Measurements from ENCODE around the gene BEST1.
"Not testable (repeated sequence)": the region's sequence is repeated elsewhere in the genome, so short reads cannot be mapped to it uniquely, and the experiment has no call there.

Gene BEST1

DNA sequence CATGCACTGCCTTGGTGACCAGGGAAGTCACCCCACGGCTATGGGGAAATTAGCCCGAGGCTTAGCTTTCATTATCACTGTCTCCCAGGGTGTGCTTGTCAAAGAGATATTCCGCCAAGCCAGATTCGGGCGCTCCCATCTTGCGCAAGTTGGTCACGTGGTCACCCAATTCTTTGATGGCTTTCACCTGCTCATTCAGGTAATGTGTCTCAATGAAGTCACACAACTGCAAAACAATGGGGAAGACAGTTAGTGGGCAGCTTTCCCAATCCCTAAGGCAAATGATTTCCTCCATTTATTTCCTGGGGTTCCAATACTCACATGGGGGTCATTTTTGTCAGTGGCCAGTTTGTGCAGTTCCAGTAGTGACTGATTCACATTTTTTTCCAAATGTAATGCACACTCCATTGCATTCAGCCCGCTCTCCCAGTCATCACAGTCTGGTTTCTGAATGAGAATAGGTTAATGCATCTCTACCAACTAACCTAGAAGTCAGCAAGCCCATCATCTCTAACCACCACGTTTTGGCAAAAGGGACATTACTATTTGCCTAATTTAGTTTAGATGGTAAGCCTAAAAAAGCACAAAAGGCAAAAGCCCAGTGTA lies 14.6 kb downstream of the BEST1 start:
- DNase-seq, result not testable (repeated sequence)

GRCh38 chr11:61966734-61967115 lies 16.6 kb downstream of the BEST1 start:
- DNase-seq, result no peak

DNA sequence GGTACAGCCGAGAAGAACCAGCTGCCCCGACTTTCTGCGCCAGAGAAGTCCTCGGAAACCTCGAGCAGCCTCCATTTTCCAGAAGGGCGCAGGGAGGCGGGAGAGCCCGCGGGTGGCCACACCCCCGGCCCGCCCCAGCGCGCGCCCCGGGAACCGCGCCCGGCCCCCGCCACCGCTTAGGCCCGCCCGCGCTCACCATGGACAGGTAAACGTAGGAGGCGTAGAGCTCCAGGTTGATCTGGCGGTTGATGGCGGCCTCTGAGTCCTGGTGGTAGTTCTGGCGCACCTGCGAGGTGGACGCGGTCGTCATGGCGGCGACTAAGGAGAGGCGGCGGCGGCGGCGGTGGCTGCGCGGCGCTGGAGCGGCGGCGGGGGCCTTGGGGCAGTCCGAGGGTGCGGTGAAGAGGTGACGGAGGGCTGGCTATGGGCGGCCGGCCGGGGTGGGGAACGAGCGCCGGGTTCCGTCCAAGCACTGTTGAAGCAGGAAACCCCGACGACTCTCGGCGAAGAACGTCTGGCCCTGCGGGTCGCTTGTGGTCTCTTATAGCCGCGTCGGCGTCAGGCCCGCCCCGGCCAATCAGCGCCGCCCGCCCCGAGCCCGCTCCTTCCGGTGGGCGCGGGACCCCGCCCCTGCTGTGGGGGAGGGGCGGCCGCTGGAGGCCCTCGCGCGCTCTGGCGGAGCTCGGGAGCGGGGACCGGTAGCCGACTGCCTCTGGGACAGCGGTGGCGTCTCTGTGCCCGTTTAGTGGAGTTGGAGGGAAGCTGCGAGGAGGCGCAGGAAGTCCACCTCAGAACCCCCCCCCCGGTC lies 17.2 kb downstream of the BEST1 start, which contains the start of gene FTH1:
FTH1 (minus strand) TSS at position 519 of the 808 bp plus-strand sequence; CDS start at position 310, 209 bp downstream.
- DNase-seq, result peak; percentile 87

DNA sequence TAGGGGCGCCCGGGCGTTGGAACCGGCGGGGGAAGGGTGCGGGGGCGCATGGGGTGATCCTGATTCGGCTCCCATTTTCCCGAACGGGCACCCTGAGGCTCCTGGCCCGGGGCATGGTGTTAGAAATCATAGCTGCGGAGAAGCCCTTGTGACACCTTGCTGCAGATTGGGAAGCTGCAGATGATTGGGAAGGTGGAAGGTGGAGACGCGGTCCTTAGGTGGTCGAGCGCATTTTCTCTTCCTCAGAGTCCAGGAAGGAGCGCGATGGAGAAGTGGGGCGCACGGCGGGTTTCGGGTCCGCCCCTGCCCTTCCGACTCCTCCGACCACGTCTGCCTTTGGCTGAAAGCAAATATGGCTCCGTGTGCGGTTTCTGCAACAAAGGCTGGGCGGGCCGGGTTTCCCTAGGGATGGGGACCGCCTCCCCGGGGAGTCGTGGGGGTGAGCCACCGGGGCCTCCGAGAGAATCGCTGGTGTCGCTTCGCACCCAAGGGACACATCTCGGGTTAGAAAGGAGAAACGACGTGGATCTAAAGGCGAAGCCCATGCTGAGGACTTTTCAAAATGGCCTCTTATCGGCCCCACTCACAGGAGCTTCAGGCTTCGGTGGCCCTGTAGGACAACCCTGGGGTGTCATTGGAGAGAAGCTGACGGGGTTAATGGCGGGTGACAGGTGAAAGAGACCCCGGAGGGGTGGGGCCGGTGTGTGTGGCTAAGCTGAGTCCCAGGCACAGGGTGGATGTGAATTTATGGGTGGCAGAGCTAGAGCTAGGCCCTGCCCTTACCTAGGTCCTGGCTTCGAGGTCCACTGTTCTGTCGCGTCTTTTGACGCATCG lies 18.0 kb downstream of the BEST1 start:
- peak; percentile 59 for DNase-seq

GRCh38 chr11:61968758-61969390 lies 18.7 kb downstream of the BEST1 start:
- no peak for DNase-seq

GRCh38 chr11:61969391-61969758 lies 19.2 kb downstream of the BEST1 start:
- DNase-seq, result no peak

DNA sequence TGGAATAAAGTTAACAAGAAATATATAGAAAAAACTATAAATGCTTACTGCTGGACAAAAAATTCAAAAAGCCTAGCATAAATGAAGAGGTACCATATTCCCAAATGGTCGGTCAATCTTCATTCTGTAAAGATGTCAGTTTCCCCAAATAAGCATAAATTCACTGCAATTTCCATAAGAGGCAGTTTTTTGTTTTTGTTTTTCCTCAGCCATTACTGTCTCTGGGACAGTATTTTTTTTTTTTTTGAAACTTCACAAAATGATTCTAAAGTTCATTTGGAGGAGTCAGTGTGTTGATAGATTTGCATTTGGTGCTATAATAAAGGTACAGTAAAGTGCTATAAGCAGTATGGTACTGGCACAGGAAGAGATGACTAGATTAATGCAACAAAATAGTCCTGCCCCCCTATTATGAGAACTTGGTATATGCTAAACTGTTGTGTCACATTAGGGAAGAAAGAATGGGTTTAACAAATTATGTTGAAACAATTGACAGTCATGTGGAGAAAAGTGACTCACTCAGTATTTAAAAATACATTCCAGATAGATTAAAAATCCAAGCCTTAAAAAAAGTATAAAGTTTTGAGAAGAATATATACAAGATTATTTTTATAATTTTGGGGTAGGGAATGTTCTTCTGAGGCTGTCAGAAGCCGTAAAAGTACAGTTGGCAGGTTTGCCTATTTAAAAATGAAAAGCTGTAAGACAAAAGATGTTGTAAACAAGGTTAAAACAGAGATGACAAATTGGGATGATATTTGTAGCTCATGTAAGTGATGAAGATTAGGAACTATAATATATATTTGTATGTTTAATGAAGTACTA lies 19.9 kb downstream of the BEST1 start:
- DNase-seq, result no peak

GRCh38 chr11:61971248-61972111 lies 21.3 kb downstream of the BEST1 start:
- DNase-seq, result peak; percentile 86

DNA sequence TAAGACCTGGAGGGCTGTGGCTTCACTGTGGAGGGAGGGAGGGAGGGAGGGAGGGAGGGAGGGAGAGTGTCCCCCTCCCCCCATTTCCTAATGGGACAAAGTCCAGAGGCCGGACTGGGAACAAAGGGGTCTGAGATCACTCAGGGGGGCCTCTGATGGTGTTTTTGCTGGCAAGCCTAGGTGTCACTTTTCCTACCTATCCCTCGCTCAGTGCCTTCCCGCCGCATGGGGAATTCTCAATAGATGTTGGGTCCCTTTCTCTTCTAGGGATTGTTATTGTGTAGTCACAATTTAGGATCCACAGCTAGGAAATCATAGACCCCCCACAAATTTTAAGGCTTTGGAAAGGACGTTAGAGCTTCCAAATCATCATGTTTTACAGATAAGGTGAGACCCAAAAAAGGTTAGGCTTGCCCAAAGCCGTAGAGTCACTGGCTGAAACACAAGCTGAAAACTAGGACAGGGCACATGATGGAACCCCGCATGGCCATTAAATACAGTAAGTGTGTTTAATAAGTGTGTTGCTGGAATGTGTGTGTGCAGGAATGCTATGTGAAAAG lies 22.0 kb downstream of the BEST1 start:
- DNase-seq, result no peak

DNA sequence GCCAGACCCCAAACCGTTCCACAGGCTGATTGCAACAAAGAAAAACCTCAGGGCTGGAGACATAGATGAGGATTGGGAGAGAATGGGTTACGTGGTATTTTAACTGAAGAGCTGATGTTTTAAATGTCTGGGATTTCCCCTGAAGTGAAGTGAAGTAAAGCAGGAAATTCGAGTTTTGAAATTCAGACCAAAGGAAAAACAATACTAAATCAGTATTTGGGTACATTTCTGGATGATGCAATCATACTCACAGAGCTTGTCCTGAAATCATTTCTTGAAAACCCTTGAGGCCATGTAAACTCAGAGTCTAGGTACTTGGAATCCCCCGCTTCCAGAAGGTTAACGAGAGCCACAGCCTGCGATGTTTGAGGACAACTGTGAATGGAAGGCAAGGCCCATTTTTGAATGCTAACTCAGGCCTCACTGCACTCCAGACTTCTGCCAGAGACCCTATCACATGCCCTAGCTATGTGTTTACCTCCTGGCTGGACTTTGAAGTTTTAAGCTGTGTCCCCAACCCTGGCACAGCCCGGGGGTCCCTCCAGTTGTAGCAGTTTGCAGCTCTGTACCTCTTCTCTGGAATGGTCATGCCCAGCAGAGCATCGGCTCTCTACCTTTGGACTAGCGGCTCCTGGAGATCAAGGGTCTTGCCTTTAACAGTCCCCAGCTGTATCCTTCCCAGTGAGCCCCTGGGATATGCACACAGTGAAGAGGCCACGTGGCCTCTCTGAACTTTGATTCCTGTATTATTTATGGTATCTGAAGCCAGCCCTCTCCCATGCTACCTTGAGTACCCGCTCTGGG lies 22.7 kb downstream of the BEST1 start:
- DNase-seq, result no peak

GRCh38 chr11:61973476-61974162 lies 23.5 kb downstream of the BEST1 start:
- DNase-seq, result no peak

DNA sequence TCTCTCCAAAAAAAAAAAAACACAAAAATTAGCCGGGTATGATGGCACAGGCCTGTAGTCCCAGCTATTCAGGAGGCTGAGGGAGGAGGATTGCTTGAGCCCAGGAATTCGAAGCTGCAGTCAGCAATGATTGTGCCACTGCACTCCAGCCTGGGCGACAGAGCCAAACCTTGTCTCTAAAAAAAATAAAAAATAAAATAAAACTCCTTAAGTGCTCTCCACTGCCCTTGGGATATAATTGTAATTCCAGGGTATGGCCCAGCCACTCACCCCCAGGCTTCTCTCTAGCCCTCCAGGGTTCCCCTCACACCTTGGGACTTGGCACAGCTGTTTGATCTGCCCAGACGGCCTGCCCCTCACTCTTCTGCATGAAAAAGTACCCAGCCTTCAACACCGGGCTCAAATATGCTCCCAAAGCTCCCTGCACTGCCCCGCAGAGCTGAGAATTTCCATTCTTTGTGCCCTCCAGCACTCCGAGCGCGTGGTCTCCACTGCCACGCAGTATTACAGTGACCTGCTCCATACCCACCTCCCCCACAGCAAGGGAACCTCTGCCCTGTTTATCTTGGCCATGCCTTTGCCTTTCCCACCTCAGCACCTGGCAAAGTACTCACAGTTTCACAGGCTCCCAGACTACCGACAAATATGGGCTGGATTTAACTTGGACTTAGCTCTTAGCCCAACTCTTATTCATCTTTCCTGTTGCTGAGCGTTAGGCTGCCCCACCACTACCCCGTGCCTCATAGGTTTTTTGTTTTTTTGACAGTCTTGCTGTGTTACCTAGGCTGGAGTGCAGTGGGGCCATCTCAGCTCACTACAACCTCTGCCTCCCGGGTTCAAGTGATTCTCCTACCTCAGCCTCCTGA lies 24.8 kb downstream of the BEST1 start:
- DNase-seq, result no peak

DNA sequence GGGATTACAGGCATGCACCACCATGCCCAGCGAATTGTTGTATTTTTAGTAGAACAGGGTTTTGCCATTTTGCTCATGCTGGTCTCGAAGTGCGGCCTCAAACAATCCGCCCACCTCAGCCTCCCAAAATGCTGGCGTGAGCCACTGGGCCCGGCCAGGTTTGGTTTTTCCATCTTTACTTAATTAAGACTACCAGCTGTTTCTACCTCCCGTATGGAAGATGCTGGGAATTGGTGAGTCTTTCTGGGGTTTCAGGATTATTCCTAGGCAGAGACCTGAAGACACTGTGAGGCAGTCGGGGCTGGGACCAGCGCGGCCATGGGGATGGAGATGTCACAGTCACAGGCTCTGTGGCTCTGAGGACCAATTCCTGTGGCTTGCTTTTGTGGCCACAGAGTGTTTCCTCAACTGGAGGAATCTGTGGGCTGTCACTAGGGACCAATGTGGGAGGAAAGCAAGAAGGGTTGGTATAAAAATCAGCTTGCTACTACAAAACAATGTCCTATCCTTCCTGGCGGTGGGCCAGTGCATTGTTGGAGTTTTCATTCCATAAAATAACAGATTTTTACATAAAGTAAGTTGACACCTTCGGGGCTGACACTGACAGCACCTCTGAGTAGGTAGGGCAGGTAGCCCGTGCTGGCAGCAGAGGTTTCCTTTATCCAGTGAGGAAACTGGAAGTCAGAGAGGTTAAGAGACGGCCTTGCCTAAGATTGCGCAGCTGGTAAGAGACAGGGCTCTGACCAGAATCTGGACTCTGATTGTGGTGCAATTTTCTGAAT lies 25.7 kb downstream of the BEST1 start:
- no peak for DNase-seq

DNA sequence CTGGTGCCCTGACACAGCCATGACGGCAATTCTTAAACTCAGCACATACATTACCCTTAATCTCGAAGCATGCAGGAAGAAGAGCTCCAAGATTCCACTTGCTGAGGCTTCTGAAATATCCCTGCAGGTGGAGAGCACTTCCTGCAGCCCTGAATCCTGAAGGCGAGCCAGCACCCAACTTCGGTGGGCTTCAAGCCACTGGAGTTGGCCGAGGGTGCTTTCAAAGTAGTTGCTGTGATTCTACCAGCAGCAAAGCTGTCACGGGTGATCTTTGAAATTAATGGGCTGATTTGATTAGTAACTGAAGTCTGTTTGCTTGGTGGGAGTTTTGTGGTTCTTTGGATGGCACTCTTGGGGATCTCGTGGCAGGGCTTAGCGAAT lies 26.3 kb downstream of the BEST1 start:
- no peak for DNase-seq

DNA sequence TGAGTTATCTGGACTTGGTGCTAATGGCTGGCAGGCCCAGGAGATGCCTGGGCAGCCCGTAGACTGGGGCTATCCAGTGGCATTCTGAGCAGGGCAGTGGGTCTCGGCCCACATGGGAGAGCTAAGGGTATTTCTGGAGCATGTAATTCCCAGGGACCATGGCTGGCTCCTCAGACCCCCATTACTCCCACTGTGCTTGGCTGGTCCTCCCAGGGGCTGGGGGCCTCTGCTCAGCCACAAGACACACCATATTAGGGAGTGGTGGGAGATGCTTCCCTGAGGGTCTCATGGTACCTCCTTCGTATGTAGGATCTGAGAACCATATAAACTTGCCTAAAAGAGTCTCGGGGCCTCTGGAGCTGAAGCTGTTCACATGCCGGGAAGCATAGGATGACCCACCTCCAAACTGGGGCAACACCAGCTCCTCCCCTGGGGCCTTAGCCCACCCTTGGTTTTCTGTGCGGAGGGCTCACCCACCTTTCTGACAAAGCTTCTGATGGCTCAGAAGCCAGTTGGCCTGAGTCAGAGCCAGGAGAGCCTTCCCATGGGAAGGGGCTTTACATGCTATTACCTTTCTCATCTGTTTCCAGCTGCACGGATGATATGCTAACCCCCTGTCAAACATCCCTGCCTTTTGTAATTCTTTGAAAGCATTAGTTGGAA lies 26.8 kb downstream of the BEST1 start:
- DNase-seq, result no peak

GRCh38 chr11:61978703-61979661 lies 28.8 kb downstream of the BEST1 start:
- DNase-seq, result no peak
